HG03469 (cell line): Measurements from ENCODE around the gene ANKS1B.
"Not testable (repeated sequence)": the region's sequence is repeated elsewhere in the genome, so short reads cannot be mapped to it uniquely, and the experiment has no call there.

Source experiments
- ATAC-seq: cut with Tn5 transposase; IDR thresholded peaks from one replicate; pipeline ENCODE4 v1.9.1; 2021; ENCODE audit warnings: mild to moderate bottlenecking, moderate library complexity, moderate number of reproducible peaks; ENCODE audit not compliant: unreplicated experiment

The ANKS1B gene

GRCh38 chr12:98803468-98804209 lies 1181.1 kb downstream of the ANKS1B start:
- ATAC-seq, result no peak

- no peak for ATAC-seq
Observed at GRCh38 chr12:98799822-98800221, 1184.9 kb downstream of the ANKS1B start.

GRCh38 chr12:98799146-98799810 lies 1185.5 kb downstream of the ANKS1B start:
- ATAC-seq, result no peak

GRCh38 chr12:98797200-98797599 lies 1187.5 kb downstream of the ANKS1B start:
- ATAC-seq, result no peak

GRCh38 chr12:98796745-98797144 lies 1188.0 kb downstream of the ANKS1B start:
- ATAC-seq, result no peak

GRCh38 chr12:98793121-98793520 lies 1191.6 kb downstream of the ANKS1B start:
- ATAC-seq, result no peak

- no peak for ATAC-seq
Observed at GRCh38 chr12:98791406-98791805, 1193.3 kb downstream of the ANKS1B start.

- no peak for ATAC-seq
Observed at GRCh38 chr12:98788396-98788795, 1196.3 kb downstream of the ANKS1B start.

- ATAC-seq, result no peak
Observed at GRCh38 chr12:98786653-98787052, 1198.1 kb downstream of the ANKS1B start.

GRCh38 chr12:98783420-98783819 lies 1201.3 kb downstream of the ANKS1B start:
- ATAC-seq, result no peak

- ATAC-seq, result no peak
Observed at GRCh38 chr12:98780261-98780660, 1204.5 kb downstream of the ANKS1B start.

GRCh38 chr12:98772818-98773217 lies 1211.9 kb downstream of the ANKS1B start:
- ATAC-seq, result no peak

GRCh38 chr12:98771811-98772752 lies 1212.7 kb downstream of the ANKS1B start:
- no peak for ATAC-seq

- no peak for ATAC-seq
Observed at GRCh38 chr12:98770230-98770629, 1214.5 kb downstream of the ANKS1B start.

- no peak for ATAC-seq
Observed at GRCh38 chr12:98769068-98769467, 1215.7 kb downstream of the ANKS1B start.

GRCh38 chr12:98767248-98767647 lies 1217.5 kb downstream of the ANKS1B start:
- no peak for ATAC-seq

GRCh38 chr12:98763656-98764055 lies 1221.1 kb downstream of the ANKS1B start:
- ATAC-seq, result no peak

- no peak for ATAC-seq
Observed at GRCh38 chr12:98758331-98758730, 1226.4 kb downstream of the ANKS1B start.

- ATAC-seq, result no peak
Observed at GRCh38 chr12:98757455-98757854, 1227.3 kb downstream of the ANKS1B start.

- ATAC-seq, result not testable (repeated sequence)
Observed at GRCh38 chr12:98755855-98756254, 1228.9 kb downstream of the ANKS1B start.

- ATAC-seq, result peak; percentile 100
Observed at GRCh38 chr12:98754095-98754494, 1230.6 kb downstream of the ANKS1B start.
